Breast epithelium (tissue), 3 donors: ENCODE data around the gene SMAD9.

ENCODE experiments used
- CTCF ChIP-seq, 3 donors: fragments of 450-650 bp; IDR thresholded peaks; one replicate each; pipeline ENCODE4 v1.5.1; 2016 to 2017; ENCODE audit warnings: antibody characterized with exemption in 3 of 3, mild to moderate bottlenecking in 3 of 3, moderate library complexity in 3 of 3
- POLR2A ChIP-seq: fragments of 450-650 bp; IDR thresholded peaks from one replicate; pipeline ENCODE4 v1.6.1; 2016; ENCODE audit warnings: antibody characterized with exemption, mild to moderate bottlenecking, moderate library complexity
- POLR2AphosphoS5 ChIP-seq, 3 donors: sonication (generic); formaldehyde crosslinking; IDR thresholded peaks; one replicate each; pipeline ENCODE4 v1.6.1; 2017; ENCODE audit warnings: antibody characterized with exemption in 3 of 3

- TF ChIP-seq CTCF (IDR thresholded peaks at IDR 0.05) (no peak), POLR2A (no peak), POLR2AphosphoS5 (IDR thresholded peaks at IDR 0.05) (no peak)
Measured at GRCh38 chr13:36910545-36910944, 9.5 kb downstream of the SMAD9 start.
